ENCODE data around the gene OXNAD1.

OXNAD1 gene

GRCh38 chr3:16280671-16281070 is 15.7 kb downstream of the OXNAD1 start:
- H3K36me3 Mint-ChIP-seq (ENCODE audit: low read depth), result peaks cover 13% of the 10 kb centered on the region
- H3K4me1 Mint-ChIP-seq, result peaks cover 6% of the 10 kb centered on the region
- no peak for TF ChIP-seq CTCF (IDR thresholded peaks at IDR 0.05; ENCODE audit: unreplicated experiment in 3 of 3)
- H3K27ac Mint-ChIP-seq, result no peak overlapping the region
- H3K4me3 Mint-ChIP-seq, result no peak overlapping the region
- H3K9me3 Mint-ChIP-seq, result no peaks in the 10 kb centered on the region
- H3K27me3 Mint-ChIP-seq (ENCODE audit: low read depth), result no peaks in the 10 kb centered on the region

- H3K36me3 Mint-ChIP-seq (ENCODE audit: low read depth), result peaks cover 10% of the 10 kb centered on the region
- H3K27me3 Mint-ChIP-seq (ENCODE audit: low read depth), result no peaks in the 10 kb centered on the region
- H3K4me1 Mint-ChIP-seq, result no peaks in the 10 kb centered on the region
- H3K27ac Mint-ChIP-seq, result no peak overlapping the region
- H3K9me3 Mint-ChIP-seq, result no peaks in the 10 kb centered on the region
- TF ChIP-seq CTCF (IDR thresholded peaks at IDR 0.05; ENCODE audit: unreplicated experiment in 3 of 3), result no peak
- no peak overlapping the region for H3K4me3 Mint-ChIP-seq
These were observed 19.6 kb downstream of the OXNAD1 start for GRCh38 chr3:16284633-16285032.

- Mint-ChIP-seq H3K27me3 (ENCODE audit: low read depth) (no peaks in the 10 kb centered on the region), H3K4me3 (no peak overlapping the region), H3K4me1 (peaks cover 7% of the 10 kb centered on the region), H3K36me3 (ENCODE audit: low read depth) (peaks cover 19% of the 10 kb centered on the region), H3K9me3 (no peaks in the 10 kb centered on the region), H3K27ac (no peak overlapping the region)
- no peak for TF ChIP-seq CTCF (IDR thresholded peaks at IDR 0.05; ENCODE audit: unreplicated experiment in 3 of 3)
These were observed 21.1 kb downstream of the OXNAD1 start for GRCh38 chr3:16286161-16286560.

- no peaks in the 10 kb centered on the region for H3K9me3 Mint-ChIP-seq
- no peak for TF ChIP-seq CTCF (IDR thresholded peaks at IDR 0.05; ENCODE audit: unreplicated experiment in 3 of 3)
- peaks cover 19% of the 10 kb centered on the region for H3K36me3 Mint-ChIP-seq (ENCODE audit: low read depth)
These were observed 21.9 kb downstream of the OXNAD1 start for GRCh38 chr3:16286751-16287543.

GRCh38 chr3:16288664-16289063 is 23.7 kb downstream of the OXNAD1 start:
- TF ChIP-seq CTCF (IDR thresholded peaks at IDR 0.05; ENCODE audit: unreplicated experiment in 3 of 3), result no peak

More at GRCh38 chr3:16286751-16287543, 21.9 kb downstream of the OXNAD1 start:
- Mint-ChIP-seq H3K27ac (no peak overlapping the region), H3K4me3 (no peak overlapping the region), H3K27me3 (ENCODE audit: low read depth) (no peaks in the 10 kb centered on the region), H3K4me1 (peaks cover 7% of the 10 kb centered on the region)

More at GRCh38 chr3:16288664-16289063, 23.7 kb downstream of the OXNAD1 start:
- Mint-ChIP-seq H3K36me3 (ENCODE audit: low read depth) (peaks cover 24% of the 10 kb centered on the region), H3K4me1 (peaks cover 7% of the 10 kb centered on the region), H3K27ac (no peak overlapping the region), H3K9me3 (peaks cover 5% of the 10 kb centered on the region), H3K27me3 (ENCODE audit: low read depth) (no peaks in the 10 kb centered on the region), H3K4me3 (no peak overlapping the region)
